Lower leg skin (tissue), 4 donors: ENCODE results near the gene TSPAN11. TPM values are rescaled to one million over a fixed set of nuclear protein-coding genes. Genes with fewer than 3 reads are reported as not detected.
"Not testable (repeated sequence)": the region's sequence is repeated elsewhere in the genome, so short reads cannot be mapped to it uniquely, and the experiment has no call there.

Source experiments
- DNase-seq, 2 donors: peaks; one replicate each; pipeline ENCODE4 v3.0.0-alpha.2; 2019; ENCODE audit warnings: low spot score in 2 of 2
- H3K4me3 ChIP-seq: fragments of 200-600 bp; sonication (generic); 2 replicates; pipeline ENCODE4 v1.5.1; 2017; ENCODE audit warnings: mild to moderate bottlenecking, low read depth; ENCODE audit not compliant: poor library complexity, severe bottlenecking
- POLR2A ChIP-seq, 2 donors: fragments of 450-650 bp; IDR thresholded peaks; one replicate each; pipeline ENCODE4 v1.6.1; 2016 to 2017; ENCODE audit warnings: antibody characterized with exemption in 2 of 2, mild to moderate bottlenecking in 1 of 2, moderate library complexity in 1 of 2
- WGBS, 2 donors: methylation state at CpG; one replicate each; pipeline ENCODE4 v1.1.5; 2018; 5-methylcytosine and 5-hydroxymethylcytosine counted together
- intact Hi-C: fragments of 100-400 bp; cut with DNase I; formaldehyde crosslinking; loops from one replicate; pipeline ENCODE4 v1.15.0; 2023; ENCODE audit warnings: low total_unique reads
- total RNA-seq, 4 donors: library from RNA; depleted of rRNA; stranded (reverse); fragments of >200 nt; gene quantifications; one replicate each; pipeline ENCODE4 v1.1.0, GENCODE V29; 2016
- TF ChIP-seq, protein P1 (sequence below), 3 donors: fragments of 450-650 bp; IDR thresholded peaks; one replicate each; pipeline ENCODE4 v1.5.1; 2016; ENCODE audit warnings: antibody characterized with exemption in 3 of 3, mild to moderate bottlenecking in 3 of 3, moderate library complexity in 2 of 3

TSPAN11 gene
- total RNA-seq, 4 donors from 2014 or later: 1.3 to 5.4 (median 2.2) TPM

DNA sequence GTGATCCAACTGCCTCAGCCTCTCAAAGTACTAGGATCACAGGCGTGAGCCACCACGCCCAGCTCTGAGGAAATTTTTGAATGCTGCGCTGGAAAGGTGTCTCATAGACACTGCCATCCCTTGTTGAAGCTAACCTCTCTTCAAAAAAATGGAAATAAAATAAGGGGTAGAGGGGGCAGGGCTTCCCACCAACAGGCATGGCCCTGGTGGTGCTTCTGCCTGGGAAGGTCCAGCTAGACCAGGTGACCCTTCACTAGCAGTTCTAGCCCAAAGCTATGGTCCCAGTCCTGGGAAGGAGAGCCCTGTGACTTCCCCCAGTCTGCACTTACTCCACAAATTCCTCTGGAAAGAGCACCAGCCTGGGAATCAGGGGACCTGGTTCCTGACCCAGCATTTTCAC, 45.7 kb upstream of the TSPAN11 start:
- DNase-seq: no peak
- intact Hi-C loops: no loop called here
- TF ChIP-seq POLR2A (IDR thresholded peaks at IDR 0.05): no peak
- TF ChIP-seq, protein P1, sequence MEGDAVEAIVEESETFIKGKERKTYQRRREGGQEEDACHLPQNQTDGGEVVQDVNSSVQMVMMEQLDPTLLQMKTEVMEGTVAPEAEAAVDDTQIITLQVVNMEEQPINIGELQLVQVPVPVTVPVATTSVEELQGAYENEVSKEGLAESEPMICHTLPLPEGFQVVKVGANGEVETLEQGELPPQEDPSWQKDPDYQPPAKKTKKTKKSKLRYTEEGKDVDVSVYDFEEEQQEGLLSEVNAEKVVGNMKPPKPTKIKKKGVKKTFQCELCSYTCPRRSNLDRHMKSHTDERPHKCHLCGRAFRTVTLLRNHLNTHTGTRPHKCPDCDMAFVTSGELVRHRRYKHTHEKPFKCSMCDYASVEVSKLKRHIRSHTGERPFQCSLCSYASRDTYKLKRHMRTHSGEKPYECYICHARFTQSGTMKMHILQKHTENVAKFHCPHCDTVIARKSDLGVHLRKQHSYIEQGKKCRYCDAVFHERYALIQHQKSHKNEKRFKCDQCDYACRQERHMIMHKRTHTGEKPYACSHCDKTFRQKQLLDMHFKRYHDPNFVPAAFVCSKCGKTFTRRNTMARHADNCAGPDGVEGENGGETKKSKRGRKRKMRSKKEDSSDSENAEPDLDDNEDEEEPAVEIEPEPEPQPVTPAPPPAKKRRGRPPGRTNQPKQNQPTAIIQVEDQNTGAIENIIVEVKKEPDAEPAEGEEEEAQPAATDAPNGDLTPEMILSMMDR (IDR thresholded peaks at IDR 0.05): no peak
- no peak overlapping the region for H3K4me3 ChIP-seq
- WGBS, 2 donors: 98% methylated on average over 3 of the region's 3 CpGs

DNA sequence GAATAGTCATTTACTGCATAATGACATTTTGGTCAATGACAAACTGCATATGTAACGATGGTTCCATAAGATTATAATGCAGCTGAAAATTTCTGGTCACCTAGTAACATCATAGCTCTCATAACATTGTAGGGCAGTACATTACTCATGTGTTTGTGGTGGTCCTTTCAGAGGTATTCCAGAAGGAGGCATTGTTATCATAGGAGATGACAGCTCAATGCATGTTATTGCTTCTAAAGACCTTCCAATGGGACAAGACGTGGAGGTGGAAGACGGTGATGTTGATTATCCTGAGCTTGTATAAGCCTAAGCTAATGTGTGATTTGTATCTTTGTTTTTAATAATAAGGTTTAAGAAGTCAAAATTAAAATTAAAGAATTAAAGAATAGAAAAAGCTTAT, 43.8 kb upstream of the TSPAN11 start:
- WGBS, 2 donors: 72 to 74% methylated on average over 3 of the region's 3 CpGs
- TF ChIP-seq POLR2A (IDR thresholded peaks at IDR 0.05): no peak
- TF ChIP-seq, protein P1 (IDR thresholded peaks at IDR 0.05): no peak
- H3K4me3 ChIP-seq: no peak overlapping the region
- intact Hi-C loops: no loop called here
- no peak for DNase-seq

DNA sequence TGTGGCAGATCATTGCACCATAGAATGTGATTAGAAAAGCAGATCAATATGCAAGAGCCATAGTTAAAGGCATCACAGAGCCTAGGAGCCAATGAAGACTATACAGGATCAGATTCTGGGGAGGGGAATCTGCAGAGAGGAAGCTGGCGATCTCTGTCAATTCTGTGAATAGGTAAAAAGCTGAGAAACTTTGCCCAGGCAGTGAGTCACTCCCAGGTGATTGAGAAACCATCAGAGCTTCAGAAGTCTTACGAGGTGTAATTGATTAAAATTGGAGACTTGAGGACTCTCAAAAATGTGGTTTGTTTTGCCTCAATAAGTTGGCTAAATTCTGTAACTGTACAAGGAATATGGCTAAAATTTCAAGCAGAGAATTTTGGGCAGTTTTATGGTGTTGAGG, 41.7 kb upstream of the TSPAN11 start:
- TF ChIP-seq, protein P1 (IDR thresholded peaks at IDR 0.05): no peak
- no peak for TF ChIP-seq POLR2A (IDR thresholded peaks at IDR 0.05)
- no peak for DNase-seq
- intact Hi-C loops: no loop called here
- 49 to 82% methylated on average over 2 of the region's 2 CpGs for WGBS, 2 donors
- H3K4me3 ChIP-seq: no peak overlapping the region

DNA sequence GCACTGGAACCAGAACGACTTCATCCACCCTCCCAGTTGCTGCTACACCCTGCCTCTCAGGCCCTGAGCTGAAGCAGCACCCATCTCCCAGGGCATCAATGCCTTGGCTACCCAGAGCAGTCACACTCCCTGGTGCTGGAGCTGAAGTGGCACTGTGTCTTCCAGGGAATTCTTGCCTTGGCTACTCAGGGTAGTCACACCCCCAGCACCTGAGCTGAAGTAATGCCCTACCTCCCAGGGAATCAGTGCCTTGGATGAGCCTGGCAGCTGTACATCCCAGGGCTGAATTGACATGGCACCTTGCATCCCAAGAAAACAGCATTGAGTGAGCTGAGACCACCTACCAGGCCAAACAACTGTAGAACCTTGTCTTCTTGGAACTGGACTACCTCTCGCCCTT, 41.2 kb upstream of the TSPAN11 start:
- TF ChIP-seq, protein P1 (IDR thresholded peaks at IDR 0.05): no peak
- TF ChIP-seq POLR2A (IDR thresholded peaks at IDR 0.05): no peak
- WGBS, 2 donors: 79 to 89% methylated on average over 2 of the region's 2 CpGs
- no peak overlapping the region for H3K4me3 ChIP-seq
- DNase-seq: no peak
- intact Hi-C loops: no loop called here

DNA sequence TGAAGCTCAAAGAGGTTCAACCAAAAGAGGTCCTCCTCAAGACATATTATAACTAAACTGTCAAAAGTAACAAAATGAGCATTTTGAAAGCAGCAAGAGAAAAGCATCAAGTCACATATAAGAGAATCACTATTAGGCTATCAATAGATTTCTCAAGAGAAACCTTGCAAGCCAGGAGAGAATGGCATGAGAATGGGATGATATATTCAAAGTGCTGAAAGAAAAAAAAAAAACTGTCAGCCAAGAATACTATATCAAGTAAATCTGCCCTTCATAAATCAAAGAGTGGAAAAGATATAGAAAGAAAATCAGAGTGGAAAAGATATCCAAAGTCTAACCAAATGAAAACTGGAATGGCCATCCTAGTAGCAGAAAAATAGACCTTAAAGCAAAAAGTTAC, 39.3 kb upstream of the TSPAN11 start:
- TF ChIP-seq, protein P1 (IDR thresholded peaks at IDR 0.05): no peak
- no peak for TF ChIP-seq POLR2A (IDR thresholded peaks at IDR 0.05)
- no peak for DNase-seq
- H3K4me3 ChIP-seq: no peak overlapping the region
- intact Hi-C loops: no loop called here

DNA sequence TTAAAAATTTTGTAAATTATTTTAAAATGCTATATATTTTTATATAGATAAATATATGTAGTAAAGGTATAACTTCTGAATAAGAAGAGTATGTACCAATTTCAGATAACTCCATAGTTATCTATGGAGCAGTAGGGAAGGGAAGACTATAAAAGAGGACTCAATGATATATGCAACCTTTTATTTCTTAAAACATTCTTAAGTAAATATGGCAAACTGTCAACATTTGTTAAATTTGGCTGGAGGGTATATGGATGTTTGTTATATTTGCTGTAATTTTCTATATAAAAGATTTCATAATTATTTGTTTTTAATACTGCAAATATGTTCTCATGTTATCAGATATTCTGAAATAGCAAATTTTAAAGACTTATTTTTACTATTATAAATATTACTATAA, 38.3 kb upstream of the TSPAN11 start:
- H3K4me3 ChIP-seq: no peak overlapping the region
- intact Hi-C loops: no loop called here
- DNase-seq: no peak

DNA sequence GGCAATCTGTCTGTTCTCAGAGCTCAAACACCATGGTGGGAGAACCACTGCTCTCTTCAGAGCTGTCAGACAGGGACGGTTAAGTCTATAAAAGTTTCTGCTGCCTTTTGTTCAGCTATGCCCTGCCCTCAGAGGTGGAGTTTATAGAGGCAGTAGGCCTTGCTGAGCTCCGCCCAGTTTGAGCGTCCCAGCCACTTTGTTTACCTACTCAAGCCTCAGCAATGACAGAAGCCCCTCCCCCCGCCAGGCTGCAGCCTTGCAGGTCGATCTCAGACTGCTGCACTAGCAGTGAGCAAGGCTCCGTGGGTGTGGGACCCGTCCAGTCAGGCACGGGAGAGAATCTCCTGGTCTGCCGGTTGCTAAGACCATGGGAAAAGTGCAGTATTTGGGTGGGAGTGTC, 32.0 kb upstream of the TSPAN11 start:
- intact Hi-C loops, DNase-seq, H3K4me3 ChIP-seq: not testable (repeated sequence)
- 83 to 86% methylated on average over 9 of the region's 9 CpGs for WGBS, 2 donors

More for the DNA sequence above, 38.3 kb upstream of the TSPAN11 start:
- TF ChIP-seq, protein P1 (IDR thresholded peaks at IDR 0.05): no peak
- TF ChIP-seq POLR2A (IDR thresholded peaks at IDR 0.05): no peak
